Liver (tissue), 9 donors: ENCODE measurements around the gene TEX10. TPM values are rescaled to one million over a fixed set of nuclear protein-coding genes. Genes with fewer than 3 reads are reported as not detected.

Source experiments
- DNase-seq: peaks from one replicate; pipeline ENCODE4 v3.0.0-alpha.2; 2017; ENCODE audit warnings: low spot score
- H3K27ac ChIP-seq, 2 donors: one replicate each; pipeline ENCODE4 v1.7.0; 2013; ENCODE audit warnings: inconsistent platforms in 2 of 2, low read length in 2 of 2, control low read depth in 1 of 2, low read depth in 1 of 2, mild to moderate bottlenecking in 1 of 2
- H3K27me3 ChIP-seq, 4 donors: one replicate each; pipeline versions ENCODE4 v1.6.1 to v1.7.0; 2013; ENCODE audit warnings: low read length in 3 of 4, inconsistent platforms in 1 of 4, mild to moderate bottlenecking in 1 of 4, moderate library complexity in 1 of 4; ENCODE audit not compliant: control insufficient read depth in 4 of 4, insufficient read depth in 4 of 4
- H3K36me3 ChIP-seq, 4 donors: one replicate each; pipeline versions ENCODE4 v1.6.1 to v1.7.0; 2013; ENCODE audit warnings: low read length in 3 of 4, mild to moderate bottlenecking in 3 of 4, low read depth in 1 of 4, moderate library complexity in 1 of 4; ENCODE audit not compliant: control insufficient read depth in 4 of 4, insufficient read depth in 3 of 4
- H3K4me1 ChIP-seq, 4 donors: one replicate each; pipeline versions ENCODE4 v1.6.1 to v1.7.0; 2013; ENCODE audit warnings: low read length in 3 of 4, mild to moderate bottlenecking in 3 of 4, moderate library complexity in 1 of 4; ENCODE audit not compliant: control insufficient read depth in 4 of 4, insufficient read depth in 4 of 4
- H3K4me3 ChIP-seq, 3 donors: one replicate each; pipeline versions ENCODE4 v1.6.1 to v1.7.0; 2013; ENCODE audit warnings: low read length in 3 of 3, control low read depth in 1 of 3, low read depth in 1 of 3, mild to moderate bottlenecking in 1 of 3
- H3K9ac ChIP-seq, 2 donors: one replicate each; pipeline ENCODE4 v1.7.0; 2013; ENCODE audit warnings: low read length in 2 of 2, mild to moderate bottlenecking in 2 of 2, moderate library complexity in 2 of 2, control low read depth in 1 of 2, low read depth in 1 of 2
- H3K9me3 ChIP-seq, 4 donors: one replicate each; pipeline versions ENCODE4 v1.6.1 to v1.7.0; 2013; ENCODE audit warnings: low read length in 3 of 4; ENCODE audit not compliant: control insufficient read depth in 4 of 4
- EGR1 ChIP-seq, 2 donors: IDR thresholded peaks; 2 replicates each; pipeline ENCODE4 v1.6.1; 2016 to 2018; ENCODE audit warnings: antibody characterized with exemption in 2 of 2, low read depth in 2 of 2
- FOXA1 ChIP-seq: IDR thresholded peaks from 2 replicates; pipeline ENCODE4 v1.6.1; 2016; ENCODE audit warnings: antibody characterized with exemption
- FOXA2 ChIP-seq: IDR thresholded peaks from 2 replicates; pipeline ENCODE4 v1.6.1; 2016; ENCODE audit warnings: antibody characterized with exemption
- GABPA ChIP-seq, 2 donors: IDR thresholded peaks in 1 of 2; conservative IDR thresholded peaks in 1 of 2; 2 replicates each; pipeline ENCODE4 v1.6.1; 2016; ENCODE audit warnings: antibody characterized with exemption in 2 of 2, mild to moderate bottlenecking in 1 of 2, moderate library complexity in 1 of 2
- HNF4A ChIP-seq, 2 donors: conservative IDR thresholded peaks; 2 replicates each; pipeline ENCODE4 v1.6.1; 2016; ENCODE audit warnings: antibody characterized with exemption in 2 of 2, mild to moderate bottlenecking in 2 of 2
- HNF4G ChIP-seq: IDR thresholded peaks from 2 replicates; pipeline ENCODE4 v1.6.1; 2016; ENCODE audit warnings: antibody characterized with exemption
- JUND ChIP-seq, 2 donors: IDR thresholded peaks; 2 replicates each; pipeline ENCODE4 v1.6.1; 2016; ENCODE audit warnings: antibody characterized with exemption in 2 of 2
- RAD21 ChIP-seq, 2 donors: IDR thresholded peaks; 2 replicates each; pipeline ENCODE4 v1.6.1; 2016; ENCODE audit warnings: antibody characterized with exemption in 2 of 2, mild to moderate bottlenecking in 2 of 2
- REST ChIP-seq: IDR thresholded peaks from 2 replicates; pipeline ENCODE4 v1.6.1; 2016; ENCODE audit warnings: antibody characterized with exemption, mild to moderate bottlenecking
- RXRA ChIP-seq, 2 donors: IDR thresholded peaks; 2 replicates each; pipeline ENCODE4 v1.6.1; 2017 to 2018; ENCODE audit warnings: antibody characterized with exemption in 2 of 2, mild to moderate bottlenecking in 1 of 2
- TAF1 ChIP-seq: conservative IDR thresholded peaks from 2 replicates; pipeline ENCODE4 v1.6.1; 2016; ENCODE audit warnings: antibody characterized with exemption, mild to moderate bottlenecking
- YY1 ChIP-seq: IDR thresholded peaks from 2 replicates; pipeline ENCODE4 v1.6.1; 2016; ENCODE audit warnings: antibody characterized with exemption, mild to moderate bottlenecking
- WGBS: extraction: QIAGEN DNeasy Blood & Tissue Kit; methylation state at CpG from one replicate; pipeline ENCODE4 v1.1.7; 2013; 5-methylcytosine and 5-hydroxymethylcytosine counted together
- polyA plus RNA-seq, 2 donors: library from polyadenylated mRNA; stranded (reverse) in 1 of 2; unstranded in 1 of 2; fragments of 200-250 nt in 1 of 2; fragments of >200 nt in 1 of 2; fragmentation: Nextera tagmentation in 1 of 2; extraction: Ambion mirVana in 1 of 2; gene quantifications; one replicate each; pipeline versions ENCODE4 v1.2.1 to v1.2.3, GENCODE V29; 2013 to 2015
- total RNA-seq, 2 donors: library from RNA; depleted of rRNA; stranded (reverse); fragments of >200 nt; gene quantifications; one replicate each; pipeline ENCODE4 v1.2.3, GENCODE V29; 2014
- TF ChIP-seq, protein P1 (sequence below): IDR thresholded peaks from 2 replicates; pipeline ENCODE4 v1.6.1; 2016; ENCODE audit warnings: antibody characterized with exemption
- TF ChIP-seq, protein P2 (sequence below): fragments of 150-350 bp; IDR thresholded peaks from 2 replicates; pipeline ENCODE4 v1.5.1; 2017; ENCODE audit warnings: improper control_type of control experiment, low read depth, low read length; ENCODE audit not compliant: missing input control
- TF ChIP-seq, protein P3 (sequence below): IDR thresholded peaks from 2 replicates; pipeline ENCODE4 v1.6.1; 2016; ENCODE audit warnings: antibody characterized with exemption
- donor health status: healthy.
- donor health status: healthy.
- donor health status: healthy.
- donor health status: healthy.
- donor health status: healthy.

The TEX10 gene
- total and polyA plus RNA-seq, 4 donors, result 3.3 to 10.0 (median 6.1) TPM

- Histone ChIP-seq H3K4me3 (no peak overlapping the region), H3K27ac (no peak overlapping the region), H3K9me3 (no peaks in the 10 kb centered on the region), H3K36me3 (peaks cover 1 to 37% (median 21%) of the 10 kb centered on the region in 4 donors), H3K9ac (no peak overlapping the region), H3K4me1 (peaks cover 7 to 15% (median 11%) of the 10 kb centered on the region in 4 donors), H3K27me3 (no peaks in the 10 kb centered on the region)
- no peak for TF ChIP-seq JUND (IDR thresholded peaks at IDR 0.05)
- no peak for TF ChIP-seq FOXA2
- no peak for TF ChIP-seq RXRA (IDR thresholded peaks at IDR 0.05)
- no peak for TF ChIP-seq HNF4G
- TF ChIP-seq, protein P1, sequence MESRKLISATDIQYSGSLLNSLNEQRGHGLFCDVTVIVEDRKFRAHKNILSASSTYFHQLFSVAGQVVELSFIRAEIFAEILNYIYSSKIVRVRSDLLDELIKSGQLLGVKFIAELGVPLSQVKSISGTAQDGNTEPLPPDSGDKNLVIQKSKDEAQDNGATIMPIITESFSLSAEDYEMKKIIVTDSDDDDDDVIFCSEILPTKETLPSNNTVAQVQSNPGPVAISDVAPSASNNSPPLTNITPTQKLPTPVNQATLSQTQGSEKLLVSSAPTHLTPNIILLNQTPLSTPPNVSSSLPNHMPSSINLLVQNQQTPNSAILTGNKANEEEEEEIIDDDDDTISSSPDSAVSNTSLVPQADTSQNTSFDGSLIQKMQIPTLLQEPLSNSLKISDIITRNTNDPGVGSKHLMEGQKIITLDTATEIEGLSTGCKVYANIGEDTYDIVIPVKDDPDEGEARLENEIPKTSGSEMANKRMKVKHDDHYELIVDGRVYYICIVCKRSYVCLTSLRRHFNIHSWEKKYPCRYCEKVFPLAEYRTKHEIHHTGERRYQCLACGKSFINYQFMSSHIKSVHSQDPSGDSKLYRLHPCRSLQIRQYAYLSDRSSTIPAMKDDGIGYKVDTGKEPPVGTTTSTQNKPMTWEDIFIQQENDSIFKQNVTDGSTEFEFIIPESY, result no peak
- TF ChIP-seq GABPA (IDR thresholded peaks at IDR 0.05 in 1 of 2, conservative IDR thresholded peaks at IDR 0.05 in 1 of 2), result no peak
- no peak for TF ChIP-seq EGR1 (IDR thresholded peaks at IDR 0.05; ENCODE audit: low read depth in 2 of 2)
- no peak for TF ChIP-seq RAD21 (IDR thresholded peaks at IDR 0.05)
- TF ChIP-seq HNF4A (conservative IDR thresholded peaks at IDR 0.05), result no peak
- no peak for TF ChIP-seq TAF1
- no peak for TF ChIP-seq REST
- no peak for TF ChIP-seq FOXA1
- DNase-seq, result no peak
- 98% methylated on average over 4 of the region's 4 CpGs for WGBS
Observed at GRCh38 chr9:100290714-100291113, 62.0 kb downstream of the TEX10 start.

- Histone ChIP-seq H3K27me3 (no peaks in the 10 kb centered on the region), H3K9me3 (peaks cover 0 to 3% (median 1%) of the 10 kb centered on the region in 4 donors), H3K27ac (no peak overlapping the region), H3K4me1 (no peaks in the 10 kb centered on the region), H3K36me3 (peaks cover 1 to 41% (median 31%) of the 10 kb centered on the region in 4 donors), H3K4me3 (no peak overlapping the region), H3K9ac (no peak overlapping the region)
- WGBS, result 98% methylated on average over 5 of the region's 5 CpGs
- DNase-seq, result no peak
- TF ChIP-seq REST (no peak), FOXA2 (no peak), YY1 (no peak)
- TF ChIP-seq, protein P2, sequence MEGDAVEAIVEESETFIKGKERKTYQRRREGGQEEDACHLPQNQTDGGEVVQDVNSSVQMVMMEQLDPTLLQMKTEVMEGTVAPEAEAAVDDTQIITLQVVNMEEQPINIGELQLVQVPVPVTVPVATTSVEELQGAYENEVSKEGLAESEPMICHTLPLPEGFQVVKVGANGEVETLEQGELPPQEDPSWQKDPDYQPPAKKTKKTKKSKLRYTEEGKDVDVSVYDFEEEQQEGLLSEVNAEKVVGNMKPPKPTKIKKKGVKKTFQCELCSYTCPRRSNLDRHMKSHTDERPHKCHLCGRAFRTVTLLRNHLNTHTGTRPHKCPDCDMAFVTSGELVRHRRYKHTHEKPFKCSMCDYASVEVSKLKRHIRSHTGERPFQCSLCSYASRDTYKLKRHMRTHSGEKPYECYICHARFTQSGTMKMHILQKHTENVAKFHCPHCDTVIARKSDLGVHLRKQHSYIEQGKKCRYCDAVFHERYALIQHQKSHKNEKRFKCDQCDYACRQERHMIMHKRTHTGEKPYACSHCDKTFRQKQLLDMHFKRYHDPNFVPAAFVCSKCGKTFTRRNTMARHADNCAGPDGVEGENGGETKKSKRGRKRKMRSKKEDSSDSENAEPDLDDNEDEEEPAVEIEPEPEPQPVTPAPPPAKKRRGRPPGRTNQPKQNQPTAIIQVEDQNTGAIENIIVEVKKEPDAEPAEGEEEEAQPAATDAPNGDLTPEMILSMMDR, result no peak
- TF ChIP-seq, protein P3, sequence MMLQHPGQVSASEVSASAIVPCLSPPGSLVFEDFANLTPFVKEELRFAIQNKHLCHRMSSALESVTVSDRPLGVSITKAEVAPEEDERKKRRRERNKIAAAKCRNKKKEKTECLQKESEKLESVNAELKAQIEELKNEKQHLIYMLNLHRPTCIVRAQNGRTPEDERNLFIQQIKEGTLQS, result no peak
Observed at GRCh38 chr9:100287186-100287585, 65.6 kb downstream of the TEX10 start.
